Omental fat pad (tissue), 4 donors: ENCODE results near the gene FLG2. TPM values are rescaled to one million over a fixed set of nuclear protein-coding genes. Genes with fewer than 3 reads are reported as not detected.

ENCODE experiments used
- ATAC-seq: fragments of 150-250 bp; one replicate; pipeline ENCODE4 v1.9.1; 2016; ENCODE audit warnings: mild to moderate bottlenecking, moderate library complexity; ENCODE audit not compliant: low FRiP score
- DNase-seq: peaks from one replicate; pipeline ENCODE4 v3.0.0-alpha.2; 2019; ENCODE audit warnings: low spot score
- CTCF ChIP-seq, 3 donors: fragments of 450-650 bp; IDR thresholded peaks; one replicate each; pipeline ENCODE4 v1.5.1; 2016 to 2017; ENCODE audit warnings: antibody characterized with exemption in 3 of 3, mild to moderate bottlenecking in 3 of 3, moderate library complexity in 2 of 3
- total RNA-seq, 4 donors: library from RNA; depleted of rRNA; stranded (reverse); fragments of >200 nt; gene quantifications; one replicate each; pipeline ENCODE4 v1.1.0, GENCODE V29; 2016

The FLG2 gene
- total RNA-seq, 4 donors from 2014 or later: not detected

GRCh38 chr1:152348447-152348846 is 11.4 kb downstream of the FLG2 start:
- no peak for DNase-seq
- no peak for ATAC-seq
- TF ChIP-seq CTCF (IDR thresholded peaks at IDR 0.05): no peak

GRCh38 chr1:152347116-152347728 is 12.6 kb downstream of the FLG2 start:
- ATAC-seq (no peak), DNase-seq (no peak)
- TF ChIP-seq CTCF (IDR thresholded peaks at IDR 0.05): no peak

GRCh38 chr1:152344438-152344837 is 15.4 kb downstream of the FLG2 start:
- no peak for DNase-seq
- TF ChIP-seq CTCF (IDR thresholded peaks at IDR 0.05): no peak
- no peak for ATAC-seq

- DNase-seq: no peak
- TF ChIP-seq CTCF (IDR thresholded peaks at IDR 0.05): no peak
- ATAC-seq: no peak
Observed at GRCh38 chr1:152343006-152343405, 16.8 kb downstream of the FLG2 start.

GRCh38 chr1:152335399-152335798 is 24.4 kb downstream of the FLG2 start:
- no peak for ATAC-seq
- TF ChIP-seq CTCF (IDR thresholded peaks at IDR 0.05): no peak

GRCh38 chr1:152328801-152329391 is 30.9 kb downstream of the FLG2 start:
- no peak for TF ChIP-seq CTCF (IDR thresholded peaks at IDR 0.05)
- DNase-seq (no peak), ATAC-seq (no peak)

More at GRCh38 chr1:152335399-152335798, 24.4 kb downstream of the FLG2 start:
- no peak for DNase-seq

- no peak for DNase-seq
- no peak for TF ChIP-seq CTCF (IDR thresholded peaks at IDR 0.05)
- ATAC-seq: no peak
Observed at GRCh38 chr1:152325111-152325510, 34.7 kb downstream of the FLG2 start, which contains the start of gene FLG. TSS of gene FLG (minus strand) at chr1:152325239. CDS start at chr1:152315456, 9,783 bp downstream.
